SKM-1 treated with dmso at 0.1 percent for 144 hours (cell line): Measurements from ENCODE around the gene RDH5.

Experiments
- DNase-seq: peaks from one replicate; lab custom pipeline; 2025; ENCODE audit not compliant: unreplicated experiment; lab: John Stamatoyannopoulos, UW

The RDH5 gene

DNA sequence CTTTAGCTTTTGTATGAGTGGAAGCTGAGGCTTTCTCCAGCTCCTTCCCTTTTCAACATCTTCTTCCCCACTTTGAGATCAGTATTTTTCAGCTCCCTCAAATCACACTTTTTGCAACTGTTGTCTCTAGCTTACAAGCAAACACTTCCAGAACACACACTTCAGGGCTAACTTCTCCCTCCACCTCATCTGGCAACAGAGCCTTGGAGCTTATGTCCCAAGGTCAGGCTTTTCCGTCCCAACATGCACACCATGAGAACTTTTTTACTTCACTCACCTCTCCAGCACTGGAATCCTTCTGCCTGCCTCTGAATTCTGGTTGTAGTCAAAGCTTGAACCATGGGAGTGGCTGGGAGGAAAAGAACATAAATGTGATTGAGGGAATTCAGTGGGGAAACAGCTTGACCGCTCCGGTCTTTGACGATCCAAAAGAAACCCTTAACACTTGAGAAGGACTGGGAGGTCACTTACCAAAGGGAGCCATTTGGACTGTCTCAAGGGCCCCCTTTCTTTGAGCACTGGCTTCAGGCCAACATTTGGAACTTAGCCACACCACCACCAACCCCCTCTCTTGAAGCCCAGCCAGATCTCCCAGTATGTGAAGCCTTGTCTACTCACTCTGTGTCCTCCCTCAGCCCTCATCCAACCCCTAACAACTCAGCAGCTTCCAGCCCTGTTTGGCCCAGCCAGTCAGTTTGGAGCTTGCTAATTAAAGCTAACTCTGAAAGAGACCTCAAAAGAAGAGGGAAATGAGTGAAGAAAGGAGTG, 8.2 kb upstream of the RDH5 start:
- no peak for DNase-seq

- no peak for DNase-seq
Observed at GRCh38 chr12:55712700-55713415, 7.3 kb upstream of the RDH5 start.

DNA sequence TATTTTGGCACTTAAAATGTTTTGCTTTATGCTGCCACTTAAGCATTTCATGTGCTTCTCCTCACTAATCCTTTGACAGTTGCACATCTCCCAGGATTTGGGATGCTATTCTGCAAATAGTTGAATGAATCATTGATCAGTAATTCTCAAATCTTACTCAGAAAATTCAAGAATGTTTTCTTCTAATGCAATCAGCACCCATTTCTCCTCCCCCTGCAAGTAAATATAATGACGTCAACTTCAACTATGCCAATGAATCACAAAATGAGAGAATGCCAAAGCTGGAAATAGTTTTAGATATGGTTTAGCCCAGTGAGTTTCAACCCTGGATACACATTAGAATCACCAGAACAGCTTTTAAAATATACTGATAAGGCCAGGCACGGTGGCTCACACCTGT, 6.5 kb upstream of the RDH5 start:
- DNase-seq = no peak

GRCh38 chr12:55715169-55715764, 4.9 kb upstream of the RDH5 start:
- DNase-seq = no peak

DNA sequence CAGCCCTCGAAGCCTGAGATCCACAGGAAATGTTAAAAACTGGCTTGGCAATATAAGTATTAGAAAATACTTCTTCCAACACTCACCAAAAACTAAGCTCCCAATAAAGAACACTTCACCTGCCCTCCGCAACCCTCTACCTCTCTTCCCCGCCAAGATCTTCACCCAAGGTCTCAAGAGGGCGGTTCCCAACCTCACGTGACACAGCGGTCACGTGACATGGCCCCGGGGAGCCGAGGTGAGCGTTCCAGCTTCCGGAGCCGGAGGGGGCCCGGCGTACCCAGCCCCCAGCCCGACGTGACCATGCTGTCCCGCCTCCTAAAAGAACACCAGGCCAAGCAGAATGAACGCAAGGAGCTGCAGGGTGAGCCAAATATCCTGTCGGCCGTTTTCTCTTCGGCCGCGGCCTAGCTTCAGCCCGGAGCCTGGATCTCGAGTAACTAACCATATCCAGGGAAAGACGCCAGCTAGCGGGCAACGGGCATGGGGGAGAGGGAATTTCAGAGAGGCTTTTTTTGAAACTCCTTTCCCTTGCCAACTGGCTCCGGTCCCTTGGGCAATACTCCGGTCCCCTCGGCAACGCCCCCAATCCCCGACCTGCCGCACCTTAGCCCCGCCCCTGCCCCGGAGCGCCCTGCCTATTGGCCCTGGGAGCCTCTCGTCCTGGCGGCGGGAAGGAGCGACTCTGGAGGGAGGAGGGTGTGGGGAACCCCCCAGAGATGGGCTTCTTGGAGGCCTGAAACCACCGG, 4.2 kb upstream of the RDH5 start, which contains the start of gene BLOC1S1:
BLOC1S1 (plus strand) TSS at position 214 of the 749 bp plus-strand sequence; CDS start at position 220, 6 bp downstream.
- DNase-seq = peak; percentile 51

DNA sequence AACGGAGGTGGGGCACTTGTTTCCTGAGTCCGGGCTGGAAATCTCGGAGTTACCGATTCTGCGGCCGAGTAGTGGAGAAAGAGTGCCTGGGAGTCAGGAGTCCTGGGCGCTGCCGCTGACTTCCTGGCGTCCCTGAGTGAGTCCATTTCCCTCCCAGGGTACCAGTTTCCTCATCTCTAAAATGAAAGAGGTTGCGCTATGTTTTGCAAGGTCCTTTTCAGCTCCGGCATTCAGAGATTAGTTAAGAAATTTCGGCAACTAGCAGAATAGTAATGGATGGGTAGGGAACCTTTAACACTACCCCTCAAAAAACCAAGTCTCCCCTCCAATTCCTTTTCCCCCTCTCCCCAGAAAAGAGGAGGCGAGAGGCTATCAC, 3.6 kb upstream of the RDH5 start:
- DNase-seq = no peak

GRCh38 chr12:55717011-55718007, 2.9 kb upstream of the RDH5 start:
- no peak for DNase-seq

GRCh38 chr12:55718015-55718414, 2.2 kb upstream of the RDH5 start:
- DNase-seq = no peak

DNA sequence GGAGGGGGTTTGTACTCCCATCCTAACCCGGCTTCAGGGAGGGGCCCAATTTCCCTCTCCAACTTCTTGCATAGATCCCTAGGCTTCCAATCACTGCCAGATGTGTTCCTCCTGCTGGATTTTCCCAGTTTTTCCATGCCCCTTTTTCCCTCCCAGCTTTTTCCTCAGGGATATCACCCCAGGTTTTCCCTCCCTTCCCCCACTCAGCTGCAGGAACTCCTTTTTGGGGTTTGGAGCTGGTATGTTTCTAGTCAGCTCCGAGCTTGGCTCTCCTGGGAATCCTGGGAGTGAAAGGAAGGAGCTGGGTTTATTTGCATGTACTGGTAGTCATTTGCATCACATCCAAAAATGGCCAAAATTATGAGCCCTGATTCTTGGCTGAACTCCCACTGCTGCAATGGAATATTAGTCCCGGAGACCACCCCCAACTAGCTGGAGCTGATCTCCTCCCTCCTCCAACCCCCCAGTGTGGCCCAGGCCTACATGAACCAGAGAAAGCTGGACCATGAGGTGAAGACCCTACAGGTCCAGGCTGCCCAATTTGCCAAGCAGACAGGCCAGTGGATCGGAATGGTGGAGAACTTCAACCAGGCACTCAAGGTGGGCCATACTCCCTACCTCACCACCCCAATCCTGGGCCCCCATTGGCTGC, 1.4 kb upstream of the RDH5 start:
- DNase-seq = no peak

DNA sequence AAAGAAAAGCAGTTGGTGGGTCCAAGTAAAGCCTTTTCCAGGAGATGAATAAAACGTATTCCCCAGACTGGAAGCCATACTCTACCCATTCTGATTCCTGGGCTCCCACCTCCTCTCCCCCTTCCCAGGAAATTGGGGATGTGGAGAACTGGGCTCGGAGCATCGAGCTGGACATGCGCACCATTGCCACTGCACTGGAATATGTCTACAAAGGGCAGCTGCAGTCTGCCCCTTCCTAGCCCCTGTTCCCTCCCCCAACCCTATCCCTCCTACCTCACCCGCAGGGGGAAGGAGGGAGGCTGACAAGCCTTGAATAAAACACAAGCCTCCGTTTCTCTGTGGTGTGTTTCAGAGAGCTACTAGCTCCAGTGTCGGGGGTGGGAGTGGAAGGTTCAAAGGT, 822 bp upstream of the RDH5 start:
- DNase-seq = no peak

DNA sequence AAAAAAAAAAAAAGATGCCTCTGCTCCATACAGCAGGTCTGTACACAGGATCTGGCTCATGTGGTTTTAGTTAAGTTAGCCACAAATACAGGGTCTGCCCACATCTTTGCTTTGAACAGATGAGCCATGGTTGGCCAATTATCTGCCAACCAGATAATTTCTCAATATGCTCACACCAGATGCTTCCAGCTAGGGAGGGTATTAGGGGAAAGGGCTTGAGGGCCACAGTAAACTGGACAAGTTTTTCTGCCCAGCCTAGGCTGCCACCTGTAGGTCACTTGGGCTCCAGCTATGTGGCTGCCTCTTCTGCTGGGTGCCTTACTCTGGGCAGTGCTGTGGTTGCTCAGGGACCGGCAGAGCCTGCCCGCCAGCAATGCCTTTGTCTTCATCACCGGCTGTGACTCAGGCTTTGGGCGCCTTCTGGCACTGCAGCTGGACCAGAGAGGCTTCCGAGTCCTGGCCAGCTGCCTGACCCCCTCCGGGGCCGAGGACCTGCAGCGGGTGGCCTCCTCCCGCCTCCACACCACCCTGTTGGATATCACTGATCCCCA, 776 bp downstream of the RDH5 start:
- peak; percentile 19 for DNase-seq

DNA sequence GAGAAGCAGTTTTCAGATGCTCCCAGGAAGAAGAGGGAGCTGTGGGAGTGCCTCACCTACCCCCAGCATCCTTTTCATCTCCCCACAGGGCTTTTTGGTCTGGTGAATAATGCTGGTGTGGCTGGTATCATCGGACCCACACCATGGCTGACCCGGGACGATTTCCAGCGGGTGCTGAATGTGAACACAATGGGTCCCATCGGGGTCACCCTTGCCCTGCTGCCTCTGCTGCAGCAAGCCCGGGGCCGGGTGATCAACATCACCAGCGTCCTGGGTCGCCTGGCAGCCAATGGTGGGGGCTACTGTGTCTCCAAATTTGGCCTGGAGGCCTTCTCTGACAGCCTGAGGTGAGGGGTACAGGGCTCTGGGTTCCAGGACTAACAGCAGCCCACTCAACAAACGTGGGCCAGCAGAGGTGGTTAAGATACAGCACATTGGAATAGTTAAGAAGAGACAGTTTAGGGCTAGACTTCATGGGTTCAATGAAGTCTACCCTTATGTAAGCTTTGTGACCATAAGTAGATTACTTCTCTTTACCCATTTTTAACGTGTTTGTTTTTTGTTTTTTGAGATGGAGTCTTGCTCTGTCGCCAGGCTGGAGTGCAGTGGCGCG, 1.5 kb downstream of the RDH5 start:
- DNase-seq = no peak

GRCh38 chr12:55722948-55723347, 2.8 kb downstream of the RDH5 start:
- DNase-seq = no peak

- DNase-seq = no peak
Observed at GRCh38 chr12:55723516-55724225, 3.5 kb downstream of the RDH5 start.

GRCh38 chr12:55724226-55724939, 4.2 kb downstream of the RDH5 start:
- no peak for DNase-seq

DNA sequence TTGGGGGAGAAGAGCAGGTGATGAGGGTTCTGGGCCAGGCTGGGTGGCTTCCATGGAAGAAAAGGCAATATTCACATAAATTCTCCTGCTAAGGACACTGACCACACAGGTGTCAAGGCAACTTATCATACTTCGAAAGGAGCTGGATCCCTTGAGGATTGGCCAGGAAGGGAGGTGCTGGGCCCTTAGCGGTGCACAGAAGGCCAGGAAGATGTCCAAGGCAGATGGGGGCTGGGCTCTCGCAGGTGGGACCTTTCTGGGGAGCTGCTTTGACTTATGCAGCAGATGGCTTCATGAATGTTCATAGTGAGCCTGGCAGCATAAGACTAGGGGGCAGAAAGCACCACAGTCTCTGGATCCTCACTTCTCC, 4.7 kb downstream of the RDH5 start:
- DNase-seq = no peak

DNA sequence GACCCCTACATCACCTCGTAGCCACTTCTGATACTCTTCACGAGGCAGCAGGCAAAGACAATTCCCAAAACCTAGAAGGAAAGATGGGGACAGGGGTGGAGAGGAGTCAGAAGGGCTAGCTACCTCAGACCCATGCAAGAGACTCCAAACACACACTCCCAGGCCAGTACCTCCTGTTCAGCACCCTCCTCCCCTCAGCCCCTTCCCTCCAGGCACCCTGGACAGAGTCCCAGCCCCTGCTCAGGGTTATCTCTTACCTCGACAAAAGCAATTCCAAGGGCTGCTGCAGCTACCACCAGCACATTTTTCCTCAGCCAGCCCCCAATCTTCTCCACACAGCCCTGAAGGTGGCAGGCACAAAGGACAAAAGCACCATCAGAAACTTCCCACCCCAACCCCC, 5.4 kb downstream of the RDH5 start:
- no peak for DNase-seq

DNA sequence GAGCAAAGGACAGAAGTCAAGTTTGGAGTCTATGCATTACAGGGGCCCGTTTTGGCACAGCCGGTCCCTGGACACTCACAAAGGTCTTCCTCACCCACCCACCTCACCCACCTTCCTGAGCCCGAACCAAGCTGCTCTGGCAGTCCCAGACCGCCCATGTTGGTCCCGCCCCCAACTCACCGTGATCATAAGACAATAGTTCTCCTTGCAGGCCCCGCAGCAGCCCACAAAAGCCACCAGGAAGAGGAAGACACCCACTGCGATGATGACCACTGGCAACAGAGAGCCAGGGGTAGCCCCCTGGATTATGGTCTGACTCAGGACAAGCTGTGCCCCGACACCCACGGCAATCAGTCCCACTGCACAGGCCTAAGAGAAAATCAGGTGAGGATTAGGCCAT, 6.8 kb downstream of the RDH5 start:
- DNase-seq = no peak
